HepG2 (cell line): ENCODE data around the gene SEPTIN3. TPM values are rescaled to one million over a fixed set of nuclear protein-coding genes. Genes with fewer than 3 reads are reported as not detected.

ENCODE experiments used
- ASH2L ChIP-seq: fragments of 300-600, 200-600 bp; sonication (generic); IDR thresholded peaks from 2 replicates; pipeline ENCODE4 v1.7.0; 2017; ENCODE audit warnings: low read depth, mild to moderate bottlenecking, moderate library complexity, mixed read lengths, low read length; ENCODE audit not compliant: insufficient read length
- BRCA1 ChIP-seq: sonication (generic); formaldehyde crosslinking; IDR thresholded peaks from 2 replicates; pipeline ENCODE4 v1.4.0; 2020; ENCODE audit warnings: missing genetic modification reagents
- DNMT3B ChIP-seq: conservative IDR thresholded peaks from 2 replicates; pipeline ENCODE4 v1.6.1; 2016; ENCODE audit warnings: missing biosample characterization, control low read depth
- IRF2 ChIP-seq: IDR thresholded peaks from 2 replicates; pipeline ENCODE4 v1.6.1; 2018; ENCODE audit warnings: missing genetic modification reagents, missing compliant biosample characterization
- KLF13 ChIP-seq: sonication (generic); formaldehyde crosslinking; IDR thresholded peaks from 2 replicates; pipeline ENCODE4 v1.4.0; 2020; ENCODE audit warnings: mild to moderate bottlenecking, missing genetic modification reagents
- LBX2 ChIP-seq: sonication (generic); formaldehyde crosslinking; IDR thresholded peaks from 2 replicates; pipeline ENCODE4 v1.5.0; 2020; ENCODE audit warnings: missing genetic modification reagents, mild to moderate bottlenecking, borderline replicate concordance
- MEIS2 ChIP-seq: sonication (generic); formaldehyde crosslinking; IDR thresholded peaks from 2 replicates; pipeline ENCODE4 v1.9.0; 2021; ENCODE audit warnings: mild to moderate bottlenecking, missing genetic modification reagents
- NBN ChIP-seq: fragments of 450-650 bp; conservative IDR thresholded peaks from 2 replicates; pipeline ENCODE4 v1.6.1; 2017
- NR2F6 ChIP-seq, 2 experiments: IDR thresholded peaks; 2 replicates each; pipeline ENCODE4 v1.6.1; 2016; ENCODE audit warnings: antibody characterized with exemption in 1 of 2, mild to moderate bottlenecking in 1 of 2
- PRDM10 ChIP-seq: sonication (generic); formaldehyde crosslinking; IDR thresholded peaks from 2 replicates; pipeline ENCODE4 v1.4.0; 2020; ENCODE audit warnings: low read depth, missing genetic modification reagents
- RNF219 ChIP-seq: sonication (generic); formaldehyde crosslinking; IDR thresholded peaks from 2 replicates; pipeline ENCODE4 v1.5.0; 2020; ENCODE audit warnings: mild to moderate bottlenecking, missing genetic modification reagents
- SMAD1 ChIP-seq: sonication (generic); formaldehyde crosslinking; IDR thresholded peaks from 2 replicates; pipeline ENCODE4 v1.4.0; 2020; ENCODE audit warnings: missing genetic modification reagents, low read depth, mild to moderate bottlenecking, borderline replicate concordance
- STAT5B ChIP-seq: sonication (generic); formaldehyde crosslinking; IDR thresholded peaks from 2 replicates; pipeline ENCODE4 v1.4.0; 2020; ENCODE audit warnings: missing genetic modification reagents
- TEAD2 ChIP-seq: sonication (generic); formaldehyde crosslinking; IDR thresholded peaks from 2 replicates; pipeline ENCODE4 v1.9.0; 2021; ENCODE audit warnings: missing genetic modification reagents
- ZBTB7A ChIP-seq: sonication (generic); formaldehyde crosslinking; IDR thresholded peaks from 2 replicates; pipeline ENCODE4 v1.8.0; 2022; ENCODE audit warnings: mild to moderate bottlenecking, missing genetic modification reagents
- ZFP36L2 ChIP-seq: sonication (generic); formaldehyde crosslinking; IDR thresholded peaks from 2 replicates; pipeline ENCODE4 v1.4.0; 2020; ENCODE audit warnings: missing genetic modification reagents
- ZNF10 ChIP-seq: sonication (generic); formaldehyde crosslinking; IDR thresholded peaks from 2 replicates; pipeline ENCODE4 v1.4.0; 2020; ENCODE audit warnings: mild to moderate bottlenecking, low read depth, missing genetic modification reagents, borderline replicate concordance
- ZNF441 ChIP-seq: sonication (generic); formaldehyde crosslinking; IDR thresholded peaks from 2 replicates; pipeline ENCODE4 v1.7.0; 2021; ENCODE audit warnings: missing genetic modification reagents, borderline replicate concordance
- ZNF510 ChIP-seq: sonication (generic); formaldehyde crosslinking; IDR thresholded peaks from 2 replicates; pipeline ENCODE4 v1.4.0; 2020; ENCODE audit warnings: low read depth, mild to moderate bottlenecking, missing genetic modification reagents
- ZNF564 ChIP-seq: sonication (generic); formaldehyde crosslinking; IDR thresholded peaks from 2 replicates; pipeline ENCODE4 v1.8.1; 2023; ENCODE audit warnings: mild to moderate bottlenecking, missing genetic modification reagents
- ZNF710 ChIP-seq: sonication (generic); formaldehyde crosslinking; IDR thresholded peaks from 2 replicates; pipeline ENCODE4 v1.5.0; 2020; ENCODE audit warnings: mild to moderate bottlenecking, missing genetic modification reagents, borderline replicate concordance
- polyA plus RNA-seq, 8 experiments: library from polyadenylated mRNA; depleted of rRNA in 3 of 8; stranded (reverse) in 7 of 8; unstranded in 1 of 8; fragments of >200 nt; fragmentation: Illumina TruSeq in 4 of 8; extraction: Trizol in 4 of 8; gene quantifications; 2 replicates each; pipeline versions ENCODE4 v1.2.1 to v1.2.3, GENCODE V29; 2011 to 2016; ENCODE audit warnings: low read depth in 4 of 8, missing spikeins in 1 of 8, mixed read lengths in 1 of 8; ENCODE audit not compliant: insufficient read depth in 1 of 8
- total RNA-seq, 5 experiments: library from RNA; depleted of rRNA; stranded (reverse); fragments of >200 nt; fragmentation: Illumina TruSeq; extraction: Trizol; gene quantifications; 2 replicates each; pipeline ENCODE4 v1.2.3, GENCODE V29; 2016; ENCODE audit warnings: low read depth in 1 of 5

The SEPTIN3 gene
- total and polyA plus RNA-seq, 2 of the 13 experiments (the other 11 are each of a cell fraction or from before 2014, with no cell fraction given), result 0.04 TPM; not detected in 1

GRCh38 chr22:41946629-41947423 is 22.4 kb upstream of the SEPTIN3 start, which contains the start of gene CENPM (continued):
- TF ChIP-seq ZFP36L2 (CRISPR knock-in tag), result no peak
- 0 out of 2 replicates have a peak, but pooled peaks have one; percentile 81 for TF ChIP-seq SMAD1 (CRISPR knock-in tag)
- no peak for TF ChIP-seq STAT5B (CRISPR knock-in tag)
- peak; percentile 28; the same call in 1 of the 2 replicates for TF ChIP-seq IRF2 (CRISPR knock-in tag)
- TF ChIP-seq PRDM10, result no peak; the same call in 1 of the 2 replicates
- no peak for TF ChIP-seq TEAD2 (CRISPR knock-in tag)
- peak; percentile 30; the same call in 1 of the 2 replicates for TF ChIP-seq MEIS2 (CRISPR knock-in tag)
- no peak for TF ChIP-seq LBX2 (CRISPR knock-in tag)
- TF ChIP-seq ZBTB7A (CRISPR knock-in tag), result no peak
- no peak for TF ChIP-seq KLF13
- TF ChIP-seq ZNF710, result no peak
- no peak; the same call in 1 of the 2 replicates for TF ChIP-seq NR2F6 (IDR thresholded peaks at IDR 0.05)
- 0 out of 2 replicates have a peak, but pooled peaks have one; percentile 10 for TF ChIP-seq NR2F6 (CRISPR knock-in tag; IDR thresholded peaks at IDR 0.05)
- TF ChIP-seq ZNF510 (CRISPR knock-in tag), result 0 out of 2 replicates have a peak, but pooled peaks have one; percentile 93
- peak; percentile 74 for TF ChIP-seq ASH2L
- no peak for TF ChIP-seq NBN
- no peak for TF ChIP-seq DNMT3B (CRISPR knock-in tag)
- peak; percentile 28; the same call in 1 of the 2 replicates for TF ChIP-seq BRCA1 (CRISPR knock-in tag)
- 0 out of 2 replicates have a peak, but pooled peaks have one; percentile 31 for TF ChIP-seq RNF219
- no peak for TF ChIP-seq ZNF441 (CRISPR knock-in tag)
- 0 out of 2 replicates have a peak, but pooled peaks have one; percentile 17 for TF ChIP-seq ZNF564 (CRISPR knock-in tag)
- no peak for TF ChIP-seq ZNF10 (CRISPR knock-in tag)
